ENCODE data around the gene DDIAS.

Gene DDIAS

GRCh38 chr11:82900277-82901164 lies 1.0 kb upstream of the DDIAS start, which contains the start of gene PRCP:
PRCP (minus strand) TSS chr11:82900430; CDS start chr11:82900402, 28 bp downstream.
- H3K14ac ChIP-seq (ENCODE audit: low read length in 2 of 2), result peak within 1 kb of the TSS in 1 of 2 experiments; percentile 87
- H4K8ac ChIP-seq (ENCODE audit: low read length), result peak within 1 kb of the TSS; percentile 94
- peaks cover 2% of the 10 kb centered on the region for H3K4me1 ChIP-seq (ENCODE audit: control insufficient read depth, insufficient read depth, low read depth, low read length)
- peaks cover 28% of the 10 kb centered on the region for H3K79me1 ChIP-seq (replicated peaks; ENCODE audit: low read length, poor library complexity, severe bottlenecking)
- peak within 1 kb of the TSS; percentile 73 for H3K27ac ChIP-seq (ENCODE audit: low read length, poor library complexity, severe bottlenecking)
- peak within 1 kb of the TSS; percentile 34 to 94 for H3K18ac ChIP-seq (ENCODE audit: low read depth in 1 of 2, low read length in 2 of 2)
- peak within 1 kb of the TSS; percentile 12 for H2BK15ac ChIP-seq (ENCODE audit: low read depth, poor library complexity, severe bottlenecking)
- H3K27me3 ChIP-seq (ENCODE audit: control insufficient read depth in 1 of 2, insufficient read depth in 1 of 2, low read length in 2 of 2), result no peaks in the 10 kb centered on the region
- peak within 1 kb of the TSS in 1 of 2 experiments; percentile 82 for H3K4ac ChIP-seq (ENCODE audit: low read depth in 1 of 2, low read length in 2 of 2)
- peak within 1 kb of the TSS in 1 of 2 experiments; percentile 66 for H2BK12ac ChIP-seq (ENCODE audit: low read length in 2 of 2)
- peak; percentile 95 for DNase-seq
- H4K91ac ChIP-seq (ENCODE audit: low read length), result peak within 1 kb of the TSS; percentile 87
- peak within 1 kb of the TSS; percentile 83 for H3K4me2 ChIP-seq (ENCODE audit: low read length, poor library complexity, severe bottlenecking)
- peak within 1 kb of the TSS; percentile 95 for H3K9ac ChIP-seq (ENCODE audit: low read length)
- no peaks in the 10 kb centered on the region for H3K36me3 ChIP-seq (ENCODE audit: control insufficient read depth in 1 of 2, insufficient read depth in 2 of 2, low read depth in 1 of 2, low read length in 2 of 2)
- H3K23ac ChIP-seq (ENCODE audit: low read length in 2 of 2), result no peak within 1 kb of the TSS
- peak within 1 kb of the TSS; percentile 69 to 91 for H3K4me3 ChIP-seq (ENCODE audit: insufficient read depth in 1 of 2, low read depth in 1 of 2, low read length in 2 of 2)
- no peak within 1 kb of the TSS for H2AK5ac ChIP-seq (ENCODE audit: low read length, severe bottlenecking)
- no peak within 1 kb of the TSS for H2BK120ac ChIP-seq (ENCODE audit: low read depth, low read length)
- no peaks in the 10 kb centered on the region for H3K9me3 ChIP-seq (ENCODE audit: control insufficient read depth, low read length)
- peak within 1 kb of the TSS; percentile 99 for H2AFZ ChIP-seq (ENCODE audit: low read depth, low read length)
- no peak within 1 kb of the TSS for H2BK5ac ChIP-seq (ENCODE audit: low read depth, low read length, poor library complexity, severe bottlenecking)
- under 1% methylated on average over 40 of the region's 40 CpGs for WGBS

GRCh38 chr11:82901922-82902485 lies 468 bp downstream of the DDIAS start:
- no peaks in the 10 kb centered on the region for H3K36me3 ChIP-seq (ENCODE audit: control insufficient read depth in 1 of 2, insufficient read depth in 2 of 2, low read depth in 1 of 2, low read length in 2 of 2)

GRCh38 chr11:82902880-82903279 lies 1.3 kb downstream of the DDIAS start:
- H3K23ac ChIP-seq (ENCODE audit: low read length in 2 of 2), result no peak overlapping the region
- no peak overlapping the region for H3K18ac ChIP-seq (ENCODE audit: low read depth in 1 of 2, low read length in 2 of 2)
- peaks cover 2% of the 10 kb centered on the region for H3K4me1 ChIP-seq (ENCODE audit: control insufficient read depth, insufficient read depth, low read depth, low read length)
- no peak overlapping the region for H3K27ac ChIP-seq (ENCODE audit: low read length, poor library complexity, severe bottlenecking)
- no peak overlapping the region for H2BK12ac ChIP-seq (ENCODE audit: low read length in 2 of 2)
- H3K27me3 ChIP-seq (ENCODE audit: control insufficient read depth in 1 of 2, insufficient read depth in 1 of 2, low read length in 2 of 2), result no peaks in the 10 kb centered on the region
- H4K8ac ChIP-seq (ENCODE audit: low read length), result no peak overlapping the region
- H3K4ac ChIP-seq (ENCODE audit: low read depth in 1 of 2, low read length in 2 of 2), result no peak overlapping the region
- no peak overlapping the region for H3K14ac ChIP-seq (ENCODE audit: low read length in 2 of 2)
- no peaks in the 10 kb centered on the region for H3K9me3 ChIP-seq (ENCODE audit: control insufficient read depth, low read length)
- peaks cover 22% of the 10 kb centered on the region for H3K79me1 ChIP-seq (replicated peaks; ENCODE audit: low read length, poor library complexity, severe bottlenecking)
- no peak overlapping the region for H2AFZ ChIP-seq (ENCODE audit: low read depth, low read length)
- H3K4me2 ChIP-seq (ENCODE audit: low read length, poor library complexity, severe bottlenecking), result no peak overlapping the region
- no peak for DNase-seq
- H4K91ac ChIP-seq (ENCODE audit: low read length), result no peak overlapping the region
- no peak overlapping the region for H2BK15ac ChIP-seq (ENCODE audit: low read depth, poor library complexity, severe bottlenecking)
- H2BK120ac ChIP-seq (ENCODE audit: low read depth, low read length), result no peak overlapping the region
- no peak overlapping the region for H2AK5ac ChIP-seq (ENCODE audit: low read length, severe bottlenecking)
- 72% methylated on average over 3 of the region's 3 CpGs for WGBS
- H3K9ac ChIP-seq (ENCODE audit: low read length), result no peak overlapping the region
- H3K4me3 ChIP-seq (ENCODE audit: insufficient read depth in 1 of 2, low read depth in 1 of 2, low read length in 2 of 2), result no peak overlapping the region
- H3K36me3 ChIP-seq (ENCODE audit: control insufficient read depth in 1 of 2, insufficient read depth in 2 of 2, low read depth in 1 of 2, low read length in 2 of 2), result no peaks in the 10 kb centered on the region
- H2BK5ac ChIP-seq (ENCODE audit: low read depth, low read length, poor library complexity, severe bottlenecking), result no peak overlapping the region

More at GRCh38 chr11:82901922-82902485, 468 bp downstream of the DDIAS start:
- Histone ChIP-seq H3K4me2 (ENCODE audit: low read length, poor library complexity, severe bottlenecking) (peak overlapping the region; percentile 81), H4K8ac (ENCODE audit: low read length) (no peak overlapping the region), H3K4ac (ENCODE audit: low read depth in 1 of 2, low read length in 2 of 2) (no peak overlapping the region), H3K23ac (ENCODE audit: low read length in 2 of 2) (no peak overlapping the region), H3K9ac (ENCODE audit: low read length) (peak overlapping the region; percentile 95), H3K4me1 (ENCODE audit: control insufficient read depth, insufficient read depth, low read depth, low read length) (peaks cover 2% of the 10 kb centered on the region), H3K9me3 (ENCODE audit: control insufficient read depth, low read length) (no peaks in the 10 kb centered on the region), H3K27me3 (ENCODE audit: control insufficient read depth in 1 of 2, insufficient read depth in 1 of 2, low read length in 2 of 2) (no peaks in the 10 kb centered on the region), H3K4me3 (ENCODE audit: insufficient read depth in 1 of 2, low read depth in 1 of 2, low read length in 2 of 2) (peak overlapping the region in 1 of 2 experiments; percentile 91), H3K18ac (ENCODE audit: low read depth in 1 of 2, low read length in 2 of 2) (no peak overlapping the region), H2BK120ac (ENCODE audit: low read depth, low read length) (no peak overlapping the region), H2AK5ac (ENCODE audit: low read length, severe bottlenecking) (no peak overlapping the region), H2BK12ac (ENCODE audit: low read length in 2 of 2) (no peak overlapping the region), H4K91ac (ENCODE audit: low read length) (no peak overlapping the region), H3K14ac (ENCODE audit: low read length in 2 of 2) (no peak overlapping the region), H2AFZ (ENCODE audit: low read depth, low read length) (no peak overlapping the region), H2BK15ac (ENCODE audit: low read depth, poor library complexity, severe bottlenecking) (no peak overlapping the region), H2BK5ac (ENCODE audit: low read depth, low read length, poor library complexity, severe bottlenecking) (no peak overlapping the region), H3K27ac (ENCODE audit: low read length, poor library complexity, severe bottlenecking) (no peak overlapping the region), H3K79me1 (replicated peaks; ENCODE audit: low read length, poor library complexity, severe bottlenecking) (peaks cover 21% of the 10 kb centered on the region)
- DNase-seq, result no peak
- WGBS, result 1% methylated on average over 15 of the region's 15 CpGs

Data from mesenchymal stem cell (in vitro differentiated cells and primary cell).